Neuron (in vitro differentiated cells): Measurements from ENCODE around the gene SLC10A7.

Experiments used
- H2AFZ ChIP-seq: one replicate; pipeline ENCODE4 v1.6.1; 2013; ENCODE audit warnings: low read depth, mild to moderate bottlenecking, inconsistent platforms, low read length, moderate library complexity
- H3K27me3 ChIP-seq: one replicate; pipeline ENCODE4 v1.6.1; 2013; ENCODE audit warnings: low read length; ENCODE audit not compliant: insufficient read depth
- H3K36me3 ChIP-seq: one replicate; pipeline ENCODE4 v1.6.1; 2013; ENCODE audit warnings: low read length; ENCODE audit not compliant: insufficient read depth
- H3K4me1 ChIP-seq: one replicate; pipeline ENCODE4 v1.6.1; 2013; ENCODE audit warnings: low read length; ENCODE audit not compliant: insufficient read depth
- H3K4me3 ChIP-seq: 2 replicates; pipeline ENCODE4 v1.5.1; 2013; ENCODE audit warnings: mild to moderate bottlenecking, low read length, moderate library complexity
- H3K9me3 ChIP-seq: one replicate; pipeline ENCODE4 v1.6.1; 2013; ENCODE audit warnings: low read length

The SLC10A7 gene

DNA sequence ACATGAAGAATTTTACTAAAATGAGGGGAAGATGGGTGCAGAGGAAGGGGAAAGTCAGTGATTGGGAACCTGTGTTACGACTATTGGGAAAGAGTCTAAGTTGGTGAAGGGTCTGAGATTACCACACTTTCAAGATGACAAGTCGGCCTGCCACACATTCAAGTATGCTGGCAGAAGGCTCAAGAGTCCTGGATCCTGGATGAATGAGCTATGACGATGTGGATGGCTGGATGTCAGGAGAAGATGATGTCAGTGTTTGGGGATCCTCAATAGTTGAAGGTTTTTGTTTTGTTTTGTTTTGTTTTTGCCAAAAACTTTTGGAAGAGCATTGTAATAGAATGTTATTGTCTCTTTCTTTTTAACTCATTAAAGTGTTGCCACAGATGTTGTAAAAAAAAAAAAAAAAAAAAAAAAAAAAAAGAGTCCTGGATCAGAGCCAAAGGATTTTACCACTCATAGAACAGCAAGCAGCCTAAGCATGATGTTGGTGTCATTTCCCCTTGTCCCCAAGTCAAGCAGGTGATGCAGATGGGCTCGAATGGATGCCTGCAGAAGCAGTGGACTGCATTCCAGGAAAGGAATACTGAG is 186.8 kb downstream of the SLC10A7 start:
- Histone ChIP-seq H3K36me3 (no peaks in the 10 kb centered on the region), H3K4me1 (no peaks in the 10 kb centered on the region), H3K9me3 (no peaks in the 10 kb centered on the region), H3K4me3 (no peak overlapping the region), H3K27me3 (no peaks in the 10 kb centered on the region), H2AFZ (no peak overlapping the region)

DNA sequence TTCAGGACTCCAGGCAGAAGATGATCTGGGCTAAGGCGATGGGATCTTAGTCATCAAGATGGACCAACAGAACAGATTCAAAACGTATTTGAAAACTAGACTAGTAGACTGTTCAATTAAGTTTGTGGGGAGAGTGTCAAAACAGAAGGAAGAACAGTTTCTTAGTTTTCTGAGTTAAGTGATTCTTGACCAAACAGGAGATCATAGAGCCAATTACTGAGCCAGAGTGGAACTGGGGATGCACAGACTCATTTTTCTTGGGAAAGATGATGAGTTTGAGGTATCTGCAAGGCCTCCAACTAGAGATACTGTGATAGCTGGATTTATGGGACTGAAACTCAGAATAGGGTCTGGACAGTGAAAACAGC is 187.9 kb downstream of the SLC10A7 start:
- Histone ChIP-seq H3K9me3 (no peaks in the 10 kb centered on the region), H2AFZ (no peak overlapping the region), H3K36me3 (no peaks in the 10 kb centered on the region), H3K4me1 (no peaks in the 10 kb centered on the region), H3K27me3 (no peaks in the 10 kb centered on the region), H3K4me3 (no peak overlapping the region)

DNA sequence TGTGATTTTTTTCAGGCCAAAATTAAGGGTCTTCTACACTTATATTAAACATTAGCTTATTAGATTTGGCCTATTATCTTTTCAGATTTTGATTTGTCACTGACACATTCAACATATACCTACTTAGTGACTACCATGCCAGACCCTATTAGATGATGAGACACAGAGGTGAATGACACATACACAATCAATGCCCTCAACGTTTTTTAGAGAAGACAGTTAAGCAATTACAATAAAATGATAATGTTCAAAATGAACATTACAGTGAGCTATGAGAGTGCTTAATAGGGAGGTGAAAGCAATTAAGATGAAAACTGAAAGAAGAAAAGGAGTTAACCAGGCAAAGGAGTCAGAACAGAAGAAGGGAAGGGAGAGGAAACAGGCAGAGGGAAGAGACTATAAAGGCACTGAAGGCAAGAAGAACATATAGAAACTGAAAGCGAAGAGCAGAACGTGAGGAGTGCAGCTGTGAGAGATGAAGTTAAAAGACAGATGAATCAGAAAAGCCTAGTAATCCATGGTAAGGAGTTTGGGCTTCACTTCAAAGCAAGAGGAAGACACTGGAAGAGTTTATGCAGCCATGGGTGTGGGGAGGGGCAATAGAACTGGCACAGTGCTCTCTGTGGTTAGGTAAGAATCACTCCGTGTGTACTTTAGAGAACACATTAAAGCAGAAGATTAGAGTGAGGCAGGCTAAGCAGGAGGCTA is 188.4 kb downstream of the SLC10A7 start:
- Histone ChIP-seq H3K36me3 (no peaks in the 10 kb centered on the region), H3K27me3 (no peaks in the 10 kb centered on the region), H3K9me3 (no peaks in the 10 kb centered on the region), H3K4me3 (no peak overlapping the region), H2AFZ (no peak overlapping the region), H3K4me1 (no peaks in the 10 kb centered on the region)

DNA sequence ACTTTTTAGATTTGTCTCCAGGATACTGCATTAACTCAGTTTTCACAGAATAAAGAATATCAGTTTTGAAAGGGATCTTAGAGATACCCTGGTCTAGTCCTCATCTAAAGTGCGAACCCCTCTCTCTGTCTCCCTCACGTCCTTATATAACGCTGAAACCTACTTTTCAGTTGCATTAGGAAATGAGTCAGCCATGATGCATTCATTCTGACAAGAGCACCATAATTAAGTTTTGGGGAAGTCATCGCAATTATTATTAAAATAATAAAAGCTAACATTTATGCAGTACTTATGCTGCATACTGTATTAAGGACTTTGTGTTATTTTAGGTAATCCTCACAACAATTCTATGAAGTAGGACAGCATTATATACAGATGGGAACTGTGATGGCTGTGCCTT is 191.3 kb downstream of the SLC10A7 start:
- H3K4me3 ChIP-seq, result no peak overlapping the region
- no peaks in the 10 kb centered on the region for H3K27me3 ChIP-seq
- no peak overlapping the region for H2AFZ ChIP-seq
- no peaks in the 10 kb centered on the region for H3K36me3 ChIP-seq
- H3K4me1 ChIP-seq, result no peaks in the 10 kb centered on the region
- H3K9me3 ChIP-seq, result no peaks in the 10 kb centered on the region

DNA sequence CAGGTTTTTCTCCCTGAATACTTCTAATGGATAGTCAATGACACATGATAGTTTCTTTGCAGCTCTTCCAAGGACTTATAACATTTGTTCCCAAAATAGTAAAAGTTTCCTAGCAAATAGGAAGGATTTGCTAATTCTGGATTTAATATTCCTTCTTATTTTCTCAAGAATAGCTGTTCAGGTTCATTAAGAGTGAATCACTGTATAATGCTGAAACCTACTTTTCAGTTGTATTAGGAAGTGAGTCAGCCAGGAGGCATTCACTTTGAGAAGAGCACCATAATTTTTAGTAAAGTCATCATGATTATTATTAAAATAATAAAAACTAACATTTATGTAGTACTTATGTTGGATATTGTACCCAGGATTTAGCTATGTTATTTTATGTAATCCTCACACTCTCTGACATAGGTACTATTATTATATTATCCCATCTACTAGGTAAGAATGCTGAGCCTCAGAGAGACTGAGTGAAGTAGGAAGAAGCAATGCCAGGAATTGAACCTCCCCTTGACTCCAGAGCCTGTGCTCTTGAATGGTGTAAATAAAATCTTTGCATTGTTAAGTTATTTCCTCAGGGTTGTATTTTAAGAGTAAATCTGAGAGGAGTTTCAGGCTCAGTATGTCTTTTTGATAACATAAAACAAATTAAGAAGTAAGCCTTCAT is 192.6 kb downstream of the SLC10A7 start:
- no peaks in the 10 kb centered on the region for H3K36me3 ChIP-seq
- no peaks in the 10 kb centered on the region for H3K9me3 ChIP-seq
- no peak overlapping the region for H2AFZ ChIP-seq
- no peak overlapping the region for H3K4me3 ChIP-seq
- no peaks in the 10 kb centered on the region for H3K4me1 ChIP-seq
- H3K27me3 ChIP-seq, result no peaks in the 10 kb centered on the region

DNA sequence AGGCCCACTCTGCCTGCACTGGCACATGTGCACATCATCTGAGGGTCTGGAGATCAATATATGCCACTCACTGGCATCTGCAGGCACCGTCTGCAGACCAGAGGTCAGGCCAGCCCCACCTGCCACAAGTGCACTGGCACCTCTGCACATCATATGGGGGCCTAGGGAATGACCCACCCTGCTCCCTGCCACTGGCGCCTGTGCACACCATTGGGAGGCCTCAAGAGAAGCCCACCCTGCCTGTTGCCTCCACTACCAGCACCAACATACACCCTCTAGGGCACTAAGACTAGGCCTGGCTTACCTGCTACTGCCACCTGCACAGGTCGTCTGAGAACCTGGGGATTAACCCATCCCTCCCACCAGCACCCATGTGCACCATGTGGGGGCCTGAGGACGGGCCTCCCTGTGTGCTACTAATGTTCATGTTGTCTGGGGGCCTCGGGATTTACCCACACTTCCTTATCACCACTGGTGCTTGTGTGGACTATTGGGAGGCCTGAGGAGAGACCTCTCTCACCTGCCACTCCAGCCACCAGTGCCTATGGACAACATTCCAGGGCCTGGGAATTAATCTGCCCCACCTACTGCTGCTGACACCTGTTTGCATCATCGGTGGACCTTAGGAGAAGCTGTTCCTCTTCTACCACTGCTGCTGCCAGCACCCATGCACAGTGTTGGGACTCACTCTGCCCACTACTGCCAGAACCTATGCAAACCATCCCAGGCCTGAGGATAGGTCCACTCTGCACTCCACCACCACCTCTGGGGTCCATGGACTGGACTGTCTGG is 193.7 kb downstream of the SLC10A7 start:
- no peaks in the 10 kb centered on the region for H3K36me3 ChIP-seq
- H3K27me3 ChIP-seq, result no peaks in the 10 kb centered on the region
- H3K4me3 ChIP-seq, result no peak overlapping the region
- H3K9me3 ChIP-seq, result no peaks in the 10 kb centered on the region
- H2AFZ ChIP-seq, result no peak overlapping the region
- no peaks in the 10 kb centered on the region for H3K4me1 ChIP-seq

DNA sequence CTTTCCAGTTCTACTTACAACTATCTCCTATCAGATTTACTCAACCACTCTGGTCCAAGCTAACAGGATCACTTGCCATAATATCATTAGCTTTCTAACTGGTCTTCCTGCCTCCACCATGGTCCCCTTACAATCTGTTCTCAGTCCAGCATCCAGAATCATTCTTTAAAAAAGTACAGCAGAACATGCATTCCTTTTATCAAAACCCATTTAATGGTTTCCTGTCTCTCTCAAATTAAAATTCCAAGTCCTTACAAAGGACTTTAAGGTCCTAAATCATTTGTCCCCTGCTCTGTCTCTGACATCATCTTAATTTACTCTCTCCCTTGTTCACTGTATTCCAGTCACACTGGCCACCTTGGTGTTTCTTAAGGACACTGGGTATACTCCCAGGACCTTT is 202.8 kb downstream of the SLC10A7 start:
- no peak overlapping the region for H3K4me3 ChIP-seq
- peaks cover 2% of the 10 kb centered on the region for H3K4me1 ChIP-seq
- H2AFZ ChIP-seq, result no peak overlapping the region
- H3K9me3 ChIP-seq, result no peaks in the 10 kb centered on the region
- no peaks in the 10 kb centered on the region for H3K36me3 ChIP-seq
- H3K27me3 ChIP-seq, result no peaks in the 10 kb centered on the region

DNA sequence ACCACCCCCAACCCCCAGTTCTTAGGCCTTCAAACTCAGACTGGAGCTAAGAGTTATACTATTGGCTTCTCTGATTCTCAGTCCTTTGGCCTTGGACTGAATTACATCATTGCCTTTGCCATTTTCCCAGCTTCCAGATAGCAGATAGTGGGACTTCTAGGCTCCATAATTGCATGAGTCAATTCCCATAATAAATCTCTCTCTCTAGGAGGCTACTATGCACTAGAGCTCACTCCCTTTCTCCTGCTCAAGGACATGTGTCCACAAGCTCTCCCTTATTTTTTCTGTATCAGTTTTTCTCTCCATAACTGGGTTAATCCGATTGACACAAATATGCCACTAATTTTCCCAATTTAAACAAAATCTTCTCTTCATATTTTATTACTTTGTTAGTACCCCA is 204.0 kb downstream of the SLC10A7 start:
- no peaks in the 10 kb centered on the region for H3K27me3 ChIP-seq
- no peak overlapping the region for H2AFZ ChIP-seq
- H3K4me3 ChIP-seq, result no peak overlapping the region
- peaks cover 2% of the 10 kb centered on the region for H3K4me1 ChIP-seq
- H3K9me3 ChIP-seq, result no peaks in the 10 kb centered on the region
- no peaks in the 10 kb centered on the region for H3K36me3 ChIP-seq

DNA sequence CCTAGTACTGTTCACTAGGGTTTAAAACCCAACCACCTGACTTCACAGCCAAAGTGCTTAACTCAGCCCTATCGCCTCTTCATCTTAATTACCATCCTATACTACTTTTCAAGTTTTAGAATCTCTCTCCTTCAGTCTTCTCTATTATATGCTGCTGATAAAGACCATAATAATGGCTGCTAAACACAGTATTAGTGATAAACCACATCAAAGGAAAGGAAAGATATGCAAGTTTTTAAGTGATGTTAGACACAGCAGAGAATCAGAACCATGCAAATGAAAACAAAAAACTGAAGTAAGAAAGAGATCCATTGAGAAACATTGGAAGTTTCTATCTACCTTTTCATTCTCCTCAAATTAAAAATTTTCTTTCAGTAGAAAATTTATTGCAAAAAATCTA is 206.6 kb downstream of the SLC10A7 start:
- Histone ChIP-seq H2AFZ (no peak overlapping the region), H3K4me1 (no peaks in the 10 kb centered on the region), H3K4me3 (no peak overlapping the region), H3K27me3 (no peaks in the 10 kb centered on the region), H3K36me3 (no peaks in the 10 kb centered on the region), H3K9me3 (no peaks in the 10 kb centered on the region)

DNA sequence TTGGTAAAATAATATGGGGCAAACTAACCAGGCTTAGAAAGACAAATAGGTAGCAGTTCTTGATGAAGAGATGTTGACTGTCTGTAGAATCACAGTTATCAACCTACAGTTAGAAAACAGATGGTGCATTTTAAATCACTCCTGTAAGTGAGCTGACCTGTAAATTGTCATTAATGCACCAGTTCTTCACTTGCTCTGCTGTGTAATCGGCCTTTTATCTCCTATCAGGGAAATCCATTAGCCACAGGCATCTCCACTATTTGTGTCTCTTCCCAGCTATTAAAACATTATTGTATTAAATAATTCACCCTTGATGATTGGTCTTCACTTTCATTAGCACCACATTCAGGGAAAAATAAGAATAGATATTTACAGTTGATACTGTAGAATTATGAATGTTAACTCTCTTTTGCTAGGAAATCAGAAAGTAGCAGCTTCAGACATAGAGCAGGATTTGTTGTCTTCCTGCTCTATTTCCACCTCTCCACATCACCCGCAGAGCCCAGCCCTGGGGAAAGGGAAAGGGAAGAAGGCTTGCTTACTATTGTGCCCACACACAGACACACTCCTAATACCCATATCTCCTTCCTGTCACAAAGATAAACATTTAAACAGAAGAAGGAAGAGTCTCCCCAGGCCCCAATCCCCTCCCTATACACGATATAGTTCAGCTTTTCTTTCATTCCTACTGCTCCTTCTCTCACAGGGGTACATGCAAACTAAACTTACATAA is 210.3 kb downstream of the SLC10A7 start:
- Histone ChIP-seq H3K9me3 (no peaks in the 10 kb centered on the region), H3K4me1 (peaks cover 13% of the 10 kb centered on the region)

DNA sequence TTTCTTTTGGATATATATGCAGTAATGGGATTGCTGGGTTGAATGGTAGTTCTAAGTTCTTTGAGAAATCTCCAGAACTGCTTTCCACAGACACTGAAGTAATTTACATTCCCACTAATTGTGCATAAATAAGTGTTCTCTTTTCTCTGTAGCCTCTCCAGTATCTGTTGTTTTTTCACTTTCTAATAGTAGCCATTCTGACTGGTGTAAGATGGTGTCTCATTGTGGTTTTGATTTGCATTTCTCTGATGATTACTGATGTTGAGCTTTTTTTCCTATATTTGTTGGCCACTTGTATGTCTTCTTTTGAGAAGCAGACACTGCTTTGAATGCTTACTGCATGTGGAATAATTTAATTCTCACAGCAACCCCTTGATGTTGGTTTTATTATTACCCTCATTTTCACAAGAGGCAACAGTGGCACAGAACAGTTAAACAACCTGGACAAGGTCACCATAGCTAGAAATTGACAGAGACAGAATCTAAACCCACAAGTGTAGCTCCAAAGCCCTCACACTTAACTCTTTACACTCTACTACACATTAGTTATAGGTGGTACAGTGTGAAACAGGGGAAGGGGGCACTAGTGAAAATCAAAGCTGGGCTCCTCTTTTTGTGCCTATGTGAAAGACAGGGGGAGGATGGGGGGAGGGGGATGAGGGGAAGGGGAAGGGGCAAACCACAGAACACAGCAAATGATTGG is 211.3 kb downstream of the SLC10A7 start:
- Histone ChIP-seq H3K36me3 (no peaks in the 10 kb centered on the region), H3K4me1 (peaks cover 14% of the 10 kb centered on the region), H2AFZ (no peak overlapping the region), H3K9me3 (no peaks in the 10 kb centered on the region), H3K4me3 (no peak overlapping the region), H3K27me3 (no peaks in the 10 kb centered on the region)

More for the DNA sequence above, 210.3 kb downstream of the SLC10A7 start:
- no peaks in the 10 kb centered on the region for H3K27me3 ChIP-seq
- no peaks in the 10 kb centered on the region for H3K36me3 ChIP-seq
- no peak overlapping the region for H2AFZ ChIP-seq
- H3K4me3 ChIP-seq, result no peak overlapping the region

DNA sequence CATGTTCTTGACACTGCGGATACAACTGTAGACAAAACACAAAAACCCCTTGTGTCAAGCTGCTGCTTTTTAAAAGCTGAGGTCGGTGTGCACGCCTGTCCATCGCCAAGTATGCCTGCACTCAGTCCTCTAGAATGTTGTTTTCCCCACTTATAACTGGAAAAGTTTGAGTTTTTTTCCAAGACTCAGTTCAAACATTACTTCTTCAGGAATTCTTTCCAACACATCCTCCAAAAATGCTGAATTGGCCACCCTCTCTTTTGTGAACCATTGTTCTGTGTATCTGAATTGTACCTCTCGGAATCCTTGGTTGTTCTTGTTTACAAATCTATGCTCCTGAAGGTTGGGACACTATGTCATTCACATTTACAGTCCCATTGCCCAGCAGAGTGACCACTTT is 212.8 kb downstream of the SLC10A7 start:
- Histone ChIP-seq H3K36me3 (no peaks in the 10 kb centered on the region), H3K9me3 (no peaks in the 10 kb centered on the region), H3K4me3 (no peak overlapping the region), H3K27me3 (no peaks in the 10 kb centered on the region), H3K4me1 (peaks cover 14% of the 10 kb centered on the region), H2AFZ (no peak overlapping the region)
